Testis (tissue), 3 donors: Measurements from ENCODE around the gene PRR23A. TPM values are rescaled to one million over a fixed set of nuclear protein-coding genes. Genes with fewer than 3 reads are reported as not detected.

Experiments used
- DNase-seq: peaks from one replicate; pipeline ENCODE4 v3.0.0-alpha.2; 2019
- H3K27ac ChIP-seq, 2 donors: fragments of 200-600 bp; sonication (generic); one replicate each; pipeline ENCODE4 v1.5.1; 2019
- H3K27me3 ChIP-seq: fragments of 200-600 bp; sonication (generic); one replicate; pipeline ENCODE4 v1.5.1; 2019
- H3K36me3 ChIP-seq: fragments of 200-600 bp; sonication (generic); one replicate; pipeline ENCODE4 v1.5.1; 2017; ENCODE audit warnings: low read depth; ENCODE audit errors: missing control alignments
- H3K4me1 ChIP-seq: fragments of 200-600 bp; sonication (generic); one replicate; pipeline ENCODE4 v1.5.1; 2019
- H3K4me3 ChIP-seq, 2 donors: fragments of 200-600 bp; sonication (generic); one replicate each; pipeline ENCODE4 v1.5.1; 2017 to 2019
- H3K9me3 ChIP-seq: fragments of 200-600 bp; sonication (generic); one replicate; pipeline ENCODE4 v1.5.1; 2017
- POLR2A ChIP-seq: fragments of 450-650 bp; IDR thresholded peaks from one replicate; pipeline ENCODE4 v1.6.1; 2017; ENCODE audit warnings: antibody characterized with exemption, mild to moderate bottlenecking, moderate library complexity
- whole genome bisulfite sequencing, 2 donors: methylation state at CpG; one replicate each; pipeline ENCODE4 v1.1.5; 2018; 5-methylcytosine and 5-hydroxymethylcytosine counted together
- intact Hi-C: fragments of 100-400 bp; cut with DNase I; formaldehyde crosslinking; loops from one replicate; pipeline ENCODE4 v1.15.1; 2023; ENCODE audit warnings: low total_unique reads
- polyA plus RNA-seq: library from polyadenylated mRNA; stranded (reverse); fragments of 350-450 nt; fragmentation: Illumina TruSeq; extraction: RNeasy Lipid Tissue Mini Kit (QIAGEN cat#74804); gene quantifications from one replicate; pipeline ENCODE4 v1.2.3, GENCODE V29; 2014; ENCODE audit warnings: low read depth, low replicate concordance; ENCODE audit not compliant: insufficient read depth
- total RNA-seq, 2 donors: library from RNA; depleted of rRNA; stranded (reverse); fragments of >200 nt; gene quantifications; one replicate each; pipeline ENCODE4 v1.2.3, GENCODE V29; 2016
- TF ChIP-seq, protein P1 (sequence below), 3 experiments: fragments of 450-650 bp in 2 of 3; fragments of 200-600 bp in 1 of 3; sonication (generic) in 1 of 3; IDR thresholded peaks; one replicate each; pipeline ENCODE4 v1.5.1; 2016 to 2019; ENCODE audit warnings: antibody characterized with exemption in 3 of 3, mild to moderate bottlenecking in 2 of 3, moderate library complexity in 1 of 3

PRR23A gene
- total and polyA plus RNA-seq, 3 donors from 2014 or later = 2.8 to 14.8 (median 6.6) TPM

DNA sequence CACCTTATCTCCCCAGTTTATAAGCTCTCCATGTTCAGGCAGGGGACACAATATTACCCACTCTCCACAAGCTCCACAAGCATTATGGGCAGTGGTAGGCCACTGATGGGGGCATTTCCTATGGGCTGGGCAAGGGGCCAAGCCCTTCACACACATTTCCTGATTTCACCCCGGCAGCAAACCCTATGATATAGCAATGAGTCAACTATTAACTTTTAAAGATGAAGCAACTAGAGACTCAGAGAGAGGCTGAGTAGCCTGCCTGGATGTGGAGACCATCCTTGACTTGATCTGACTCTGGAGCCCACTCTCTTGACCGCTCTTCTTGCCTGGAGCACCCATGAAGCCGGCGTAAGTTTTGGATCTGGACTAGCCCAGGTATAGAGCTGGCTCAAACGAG lies 31.6 kb downstream of the PRR23A start:
- H3K36me3 ChIP-seq = no peaks in the 10 kb centered on the region
- H3K4me1 ChIP-seq = no peaks in the 10 kb centered on the region
- no peaks in the 10 kb centered on the region for H3K9me3 ChIP-seq
- TF ChIP-seq, protein P1, sequence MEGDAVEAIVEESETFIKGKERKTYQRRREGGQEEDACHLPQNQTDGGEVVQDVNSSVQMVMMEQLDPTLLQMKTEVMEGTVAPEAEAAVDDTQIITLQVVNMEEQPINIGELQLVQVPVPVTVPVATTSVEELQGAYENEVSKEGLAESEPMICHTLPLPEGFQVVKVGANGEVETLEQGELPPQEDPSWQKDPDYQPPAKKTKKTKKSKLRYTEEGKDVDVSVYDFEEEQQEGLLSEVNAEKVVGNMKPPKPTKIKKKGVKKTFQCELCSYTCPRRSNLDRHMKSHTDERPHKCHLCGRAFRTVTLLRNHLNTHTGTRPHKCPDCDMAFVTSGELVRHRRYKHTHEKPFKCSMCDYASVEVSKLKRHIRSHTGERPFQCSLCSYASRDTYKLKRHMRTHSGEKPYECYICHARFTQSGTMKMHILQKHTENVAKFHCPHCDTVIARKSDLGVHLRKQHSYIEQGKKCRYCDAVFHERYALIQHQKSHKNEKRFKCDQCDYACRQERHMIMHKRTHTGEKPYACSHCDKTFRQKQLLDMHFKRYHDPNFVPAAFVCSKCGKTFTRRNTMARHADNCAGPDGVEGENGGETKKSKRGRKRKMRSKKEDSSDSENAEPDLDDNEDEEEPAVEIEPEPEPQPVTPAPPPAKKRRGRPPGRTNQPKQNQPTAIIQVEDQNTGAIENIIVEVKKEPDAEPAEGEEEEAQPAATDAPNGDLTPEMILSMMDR (IDR thresholded peaks at IDR 0.05) = no peak
- no peak for TF ChIP-seq POLR2A
- H3K4me3 ChIP-seq = no peak overlapping the region
- no peak for DNase-seq
- no peak overlapping the region for H3K27ac ChIP-seq
- intact Hi-C loops = no loop called here
- no peaks in the 10 kb centered on the region for H3K27me3 ChIP-seq
- WGBS, 2 donors = 81 to 95% methylated on average over 5 of the region's 5 CpGs

DNA sequence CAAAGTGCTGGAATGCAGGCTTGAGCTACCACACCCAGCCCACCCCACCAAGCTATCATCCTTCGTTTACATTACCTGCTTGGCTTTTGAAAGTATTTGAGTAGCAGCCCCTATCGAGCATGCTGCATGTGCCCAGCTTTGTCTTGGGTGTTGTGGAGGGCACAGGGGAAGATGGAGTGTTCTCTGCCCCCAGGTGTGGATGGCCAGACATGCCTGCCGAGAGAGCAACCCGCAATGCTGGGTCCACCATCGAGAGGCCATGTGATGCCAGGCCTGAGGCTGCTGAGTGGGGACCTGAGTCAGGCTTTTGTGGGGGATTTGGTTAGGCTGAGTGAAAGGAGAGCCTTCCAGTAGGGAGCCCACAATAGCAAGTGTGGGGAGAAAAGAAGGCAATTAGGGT lies 33.1 kb downstream of the PRR23A start:
- 87 to 95% methylated on average over 5 of the region's 5 CpGs for WGBS, 2 donors
- Histone ChIP-seq H3K4me3 (no peak overlapping the region), H3K4me1 (no peaks in the 10 kb centered on the region), H3K27ac (no peak overlapping the region), H3K27me3 (no peaks in the 10 kb centered on the region), H3K9me3 (no peaks in the 10 kb centered on the region), H3K36me3 (no peaks in the 10 kb centered on the region)
- TF ChIP-seq, protein P1 (IDR thresholded peaks at IDR 0.05) = no peak
- no peak for TF ChIP-seq POLR2A
- DNase-seq = no peak
- intact Hi-C loops = no loop called here

DNA sequence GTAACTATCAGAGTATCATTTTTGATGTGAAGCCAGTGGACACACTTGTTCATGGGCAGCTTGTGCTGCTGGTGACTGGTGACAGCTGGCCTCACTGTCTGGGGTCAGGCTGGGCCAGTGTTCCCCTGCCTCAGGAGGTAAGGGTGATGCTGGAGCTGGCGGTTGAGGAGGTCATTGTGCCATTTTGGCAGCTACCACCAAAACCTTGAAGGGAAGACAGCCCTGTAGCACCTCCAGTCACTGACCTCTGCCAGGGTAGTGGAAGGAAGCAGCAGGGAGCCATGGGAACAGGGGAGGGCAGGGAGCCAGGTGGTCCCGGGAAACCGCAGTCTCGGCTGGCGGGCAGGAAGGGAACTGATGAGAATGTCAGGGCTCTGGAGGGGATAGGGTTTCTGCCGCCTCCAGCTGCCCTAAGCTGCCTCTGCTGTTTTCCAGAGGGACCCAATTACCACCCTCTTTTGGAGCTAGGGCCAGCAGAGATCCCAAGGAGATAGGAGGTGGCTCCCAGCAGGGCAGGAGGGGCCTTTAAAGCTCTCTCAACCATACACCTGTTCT lies 34.2 kb downstream of the PRR23A start:
- Histone ChIP-seq H3K4me3 (no peak overlapping the region), H3K4me1 (no peaks in the 10 kb centered on the region), H3K36me3 (no peaks in the 10 kb centered on the region), H3K27ac (no peak overlapping the region), H3K27me3 (no peaks in the 10 kb centered on the region), H3K9me3 (no peaks in the 10 kb centered on the region)
- TF ChIP-seq, protein P1 (IDR thresholded peaks at IDR 0.05) = no peak
- TF ChIP-seq POLR2A = no peak
- intact Hi-C loops = no loop called here
- no peak for DNase-seq
- WGBS, 2 donors = 68 to 79% methylated on average over 5 to 6 of the region's 6 CpGs

DNA sequence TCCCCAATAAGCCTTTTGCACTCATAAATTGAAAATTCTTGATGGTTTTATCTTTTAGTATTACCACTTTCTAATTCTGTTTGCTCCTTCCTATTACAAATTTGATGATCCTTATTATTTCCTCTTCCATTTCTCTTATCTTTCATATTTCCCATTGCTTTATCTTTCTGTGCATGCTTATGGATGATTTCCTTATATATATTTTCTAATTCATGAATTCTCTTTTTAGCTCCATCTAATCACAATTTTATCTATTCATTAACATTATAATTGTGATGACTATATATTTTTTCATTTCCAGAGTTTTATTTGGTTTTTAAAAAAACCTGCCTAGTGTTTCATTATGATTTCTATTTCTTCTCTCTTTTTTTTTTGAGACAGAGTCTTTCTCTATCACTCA lies 41.1 kb downstream of the PRR23A start:
- no peak for DNase-seq
- no peaks in the 10 kb centered on the region for H3K4me1 ChIP-seq
- intact Hi-C loops = no loop called here
- no peaks in the 10 kb centered on the region for H3K9me3 ChIP-seq
- no peak overlapping the region for H3K4me3 ChIP-seq
- H3K27me3 ChIP-seq = no peaks in the 10 kb centered on the region
- H3K36me3 ChIP-seq = no peaks in the 10 kb centered on the region
- no peak overlapping the region for H3K27ac ChIP-seq
- TF ChIP-seq, protein P1 (IDR thresholded peaks at IDR 0.05) = no peak
- no peak for TF ChIP-seq POLR2A

DNA sequence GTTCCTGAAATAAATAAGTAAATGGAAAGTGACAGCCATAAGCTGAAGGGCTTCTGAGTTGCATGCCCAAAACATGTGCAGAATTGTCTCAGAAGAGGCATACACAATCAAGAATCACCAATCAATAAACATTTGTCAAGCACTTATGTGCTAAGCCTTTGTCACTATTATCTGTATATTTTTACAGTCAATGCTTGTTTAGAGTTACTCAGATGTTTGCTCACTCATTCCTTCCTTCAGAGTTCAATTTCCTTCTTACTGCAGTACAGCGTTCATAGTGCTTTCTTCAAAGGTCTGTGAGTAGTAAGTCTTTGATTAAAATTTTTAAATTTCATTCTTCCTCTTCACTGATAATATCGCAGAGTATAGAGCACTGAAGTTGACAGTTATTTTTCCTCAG lies 41.8 kb downstream of the PRR23A start:
- TF ChIP-seq POLR2A = no peak
- TF ChIP-seq, protein P1 (IDR thresholded peaks at IDR 0.05) = no peak
- no peak for DNase-seq
- intact Hi-C loops = no loop called here
- H3K27me3 ChIP-seq = no peaks in the 10 kb centered on the region
- no peaks in the 10 kb centered on the region for H3K36me3 ChIP-seq
- H3K27ac ChIP-seq = no peak overlapping the region
- no peak overlapping the region for H3K4me3 ChIP-seq
- WGBS, 2 donors = 90 to 94% methylated on average over 2 of the region's 2 CpGs
- no peaks in the 10 kb centered on the region for H3K4me1 ChIP-seq
- no peaks in the 10 kb centered on the region for H3K9me3 ChIP-seq
